Fibroblast of mammary gland (primary cell): ENCODE results near the gene CABLES2.

Source experiments
- DNase-seq: peaks from one replicate; pipeline ENCODE4 v3.0.0-alpha.2; 2010; ENCODE audit warnings: low read depth
- H3K4me3 ChIP-seq: 2 replicates; pipeline ENCODE4 v1.5.1; 2011; ENCODE audit warnings: low read depth, mild to moderate bottlenecking, low read length, moderate library complexity; ENCODE audit not compliant: control insufficient read depth
- CTCF ChIP-seq: conservative IDR thresholded peaks from 2 replicates; pipeline ENCODE4 v1.5.1; 2011; ENCODE audit warnings: low read depth, low read length, inconsistent platforms; ENCODE audit not compliant: control insufficient read depth, insufficient read depth

The CABLES2 gene

GRCh38 chr20:62424249-62425107, 17.4 kb upstream of the CABLES2 start:
- TF ChIP-seq CTCF = no peak
- no peak for DNase-seq

DNA sequence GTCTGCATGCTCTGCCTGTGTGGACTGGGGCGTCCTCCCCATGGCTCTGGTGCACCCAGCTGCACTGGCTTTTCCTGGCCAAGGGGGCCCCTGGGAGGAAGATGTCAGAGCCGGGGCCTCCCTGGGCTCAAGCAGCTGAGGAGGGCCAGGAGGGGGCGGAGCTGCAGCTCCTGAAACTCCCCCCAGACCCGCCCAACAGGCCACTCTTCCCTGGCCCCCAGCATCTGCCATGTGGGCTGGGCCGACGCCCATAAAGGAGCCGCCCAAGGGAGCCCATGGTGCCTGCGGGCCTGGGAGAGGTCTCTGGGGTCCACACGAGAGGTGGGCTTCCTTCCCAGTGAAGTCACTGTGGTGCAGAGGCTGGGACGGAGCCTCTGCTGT, 16.2 kb upstream of the CABLES2 start:
- DNase-seq = no peak
- no peak for TF ChIP-seq CTCF
- H3K4me3 ChIP-seq = no peak overlapping the region

More at GRCh38 chr20:62424249-62425107, 17.4 kb upstream of the CABLES2 start:
- H3K4me3 ChIP-seq = no peak overlapping the region

- no peak for DNase-seq
- TF ChIP-seq CTCF = no peak
- no peak overlapping the region for H3K4me3 ChIP-seq
Measured at GRCh38 chr20:62422636-62423325, 15.7 kb upstream of the CABLES2 start.

GRCh38 chr20:62421716-62421990, 14.6 kb upstream of the CABLES2 start:
- H3K4me3 ChIP-seq = no peak overlapping the region
- DNase-seq = no peak
- TF ChIP-seq CTCF = no peak

GRCh38 chr20:62420846-62421715, 14.0 kb upstream of the CABLES2 start:
- H3K4me3 ChIP-seq = no peak overlapping the region
- DNase-seq = no peak
- no peak for TF ChIP-seq CTCF

- no peak for TF ChIP-seq CTCF
- DNase-seq = no peak
- H3K4me3 ChIP-seq = no peak overlapping the region
Measured at GRCh38 chr20:62419759-62420158, 12.7 kb upstream of the CABLES2 start.
